Activated B cell treated with CpG ODN at 0.5 μM for 24 hours (primary cell): ENCODE results near the gene FADS1. TPM values are rescaled to one million over a fixed set of nuclear protein-coding genes. Genes with fewer than 3 reads are reported as not detected.

Experiments
- ATAC-seq: fragments of 200-7000 bp; cut with Tn5 transposase; one replicate; pipeline ENCODE4 v1.10.0; 2021; ENCODE audit warnings: low read depth, mild to moderate bottlenecking, moderate library complexity
- CTCF ChIA-PET: fragments of 350-600 bp; sonication (Branson Sonifier 250); formaldehyde crosslinking; loops from one replicate; lab custom pipeline; 2021; ENCODE audit warnings: antibody characterized with exemption; lab: Charles Lee
- POLR2A ChIA-PET: fragments of 350-600 bp; sonication (Branson Sonifier 250); formaldehyde crosslinking; loops from one replicate; lab custom pipeline; 2021; ENCODE audit warnings: antibody characterized with exemption; lab: Charles Lee
- DNase-seq: peaks from one replicate; pipeline ENCODE4 v3.0.0; 2022
- H3K27ac Mint-ChIP-seq: one replicate; pipeline ENCODE4 v1.8.0; 2020; ENCODE audit warnings: mixed read lengths
- H3K27me3 Mint-ChIP-seq: one replicate; pipeline ENCODE4 v1.8.0; 2021; ENCODE audit warnings: mixed read lengths
- H3K36me3 Mint-ChIP-seq: one replicate; pipeline ENCODE4 v1.8.0; 2021; ENCODE audit warnings: low read depth, mixed read lengths
- H3K4me1 Mint-ChIP-seq: one replicate; pipeline ENCODE4 v1.8.0; 2021; ENCODE audit warnings: mixed read lengths
- H3K4me3 Mint-ChIP-seq: one replicate; pipeline ENCODE4 v1.8.0; 2020; ENCODE audit warnings: mild to moderate bottlenecking, mixed read lengths
- H3K9me3 Mint-ChIP-seq: one replicate; pipeline ENCODE4 v1.8.0; 2020; ENCODE audit warnings: mixed read lengths
- intact Hi-C: fragments of 100-400 bp; cut with micrococcal nuclease; formaldehyde crosslinking; loops from one replicate; pipeline ENCODE4 v1.15.1; 2024
- total RNA-seq: library from RNA; stranded (reverse); gene quantifications from 2 replicates; pipeline ENCODE4 v1.2.3, GENCODE V29; 2022
- TF ChIP-seq, protein P1 (sequence below): fragments of 200-600 bp; IDR thresholded peaks from one replicate; pipeline ENCODE4 v1.8.0; 2022; ENCODE audit warnings: antibody characterized with exemption, mild to moderate bottlenecking

FADS1 gene
- total RNA-seq, 1 donor from 2014 or later: 23.3 TPM

DNA sequence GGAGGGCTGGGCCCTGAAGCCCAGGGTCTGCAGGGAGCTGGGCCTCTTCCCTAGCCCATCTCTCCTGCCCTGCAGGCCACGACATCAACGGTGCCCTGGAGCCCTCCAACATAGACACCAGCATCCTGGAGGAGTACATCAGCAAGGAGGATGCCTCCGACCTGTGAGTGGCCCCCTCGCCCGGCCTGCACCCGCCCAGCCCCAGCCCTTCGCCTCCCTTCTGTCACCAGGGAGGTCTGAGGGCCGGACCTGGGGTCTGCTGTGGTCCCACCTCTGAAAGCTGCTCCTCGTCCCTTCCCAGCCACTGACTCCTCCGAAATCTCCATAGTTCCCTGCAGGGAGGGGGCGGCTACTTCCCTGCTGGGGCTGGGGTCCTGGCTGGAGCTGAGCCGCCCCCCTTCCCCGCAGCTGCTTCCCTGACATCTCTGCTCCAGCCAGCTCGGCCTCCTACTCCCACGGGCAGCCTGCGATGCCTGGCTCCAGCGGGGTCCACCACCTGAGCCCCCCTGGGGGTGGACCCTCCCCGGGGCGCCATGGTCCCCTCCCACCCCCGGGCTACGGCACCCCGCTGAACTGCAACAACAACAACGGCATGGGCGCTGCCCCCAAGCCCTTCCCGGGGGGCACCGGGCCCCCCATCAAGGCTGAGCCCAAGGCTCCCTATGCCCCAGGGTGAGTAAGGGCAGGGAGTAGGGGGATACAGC, 51.1 kb downstream of the FADS1 start:
- Mint-ChIP-seq H3K9me3 (no peaks in the 10 kb centered on the region), H3K36me3 (no peaks in the 10 kb centered on the region), H3K27me3 (peaks cover 5% of the 10 kb centered on the region), H3K27ac (no peak overlapping the region), H3K4me1 (no peaks in the 10 kb centered on the region), H3K4me3 (no peak overlapping the region)
- intact Hi-C loops: no loop called here
- ChIA-PET CTCF (interaction anchor here (1.0 kb wide), 1 partner anchor 12 kb away, joined by 3 read pairs; no protein-coding TSS in a partner anchor), POLR2A (no interaction called here)
- ATAC-seq: no peak
- TF ChIP-seq, protein P1, sequence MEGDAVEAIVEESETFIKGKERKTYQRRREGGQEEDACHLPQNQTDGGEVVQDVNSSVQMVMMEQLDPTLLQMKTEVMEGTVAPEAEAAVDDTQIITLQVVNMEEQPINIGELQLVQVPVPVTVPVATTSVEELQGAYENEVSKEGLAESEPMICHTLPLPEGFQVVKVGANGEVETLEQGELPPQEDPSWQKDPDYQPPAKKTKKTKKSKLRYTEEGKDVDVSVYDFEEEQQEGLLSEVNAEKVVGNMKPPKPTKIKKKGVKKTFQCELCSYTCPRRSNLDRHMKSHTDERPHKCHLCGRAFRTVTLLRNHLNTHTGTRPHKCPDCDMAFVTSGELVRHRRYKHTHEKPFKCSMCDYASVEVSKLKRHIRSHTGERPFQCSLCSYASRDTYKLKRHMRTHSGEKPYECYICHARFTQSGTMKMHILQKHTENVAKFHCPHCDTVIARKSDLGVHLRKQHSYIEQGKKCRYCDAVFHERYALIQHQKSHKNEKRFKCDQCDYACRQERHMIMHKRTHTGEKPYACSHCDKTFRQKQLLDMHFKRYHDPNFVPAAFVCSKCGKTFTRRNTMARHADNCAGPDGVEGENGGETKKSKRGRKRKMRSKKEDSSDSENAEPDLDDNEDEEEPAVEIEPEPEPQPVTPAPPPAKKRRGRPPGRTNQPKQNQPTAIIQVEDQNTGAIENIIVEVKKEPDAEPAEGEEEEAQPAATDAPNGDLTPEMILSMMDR: no peak
- DNase-seq: no peak

DNA sequence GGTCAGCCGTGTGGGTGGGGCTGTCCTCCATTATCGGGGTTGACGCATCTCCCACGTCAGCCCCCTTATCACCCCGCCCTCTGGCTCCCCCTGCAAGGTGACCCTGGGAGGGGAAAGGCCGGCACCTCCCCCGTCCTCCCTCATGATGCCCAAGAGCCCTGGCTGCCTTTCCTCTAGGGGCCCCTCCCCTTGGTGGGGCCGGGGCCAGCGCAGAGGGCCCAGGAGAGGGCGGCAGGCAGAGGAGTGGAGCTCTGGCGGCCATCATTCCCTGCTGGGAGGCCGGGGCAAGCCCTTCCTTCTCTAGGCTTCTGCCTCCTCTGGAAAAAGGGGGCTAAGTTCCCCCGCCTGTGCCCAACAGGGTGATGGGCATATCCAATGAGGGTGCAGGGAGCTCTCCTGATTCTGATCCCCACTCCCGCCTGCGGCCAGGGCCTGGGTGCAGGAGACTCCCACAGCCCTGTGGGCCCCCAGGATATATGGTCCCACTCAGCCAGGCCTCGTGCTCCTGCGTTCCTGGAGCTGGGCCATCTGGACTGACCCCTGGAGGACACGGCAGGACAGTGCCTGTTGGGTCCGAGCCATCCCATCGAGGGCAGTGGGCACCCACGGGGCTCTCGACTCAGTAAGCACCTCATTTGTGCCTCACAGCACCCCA, 52.1 kb downstream of the FADS1 start:
- peaks cover 7% of the 10 kb centered on the region for H3K27me3 Mint-ChIP-seq

DNA sequence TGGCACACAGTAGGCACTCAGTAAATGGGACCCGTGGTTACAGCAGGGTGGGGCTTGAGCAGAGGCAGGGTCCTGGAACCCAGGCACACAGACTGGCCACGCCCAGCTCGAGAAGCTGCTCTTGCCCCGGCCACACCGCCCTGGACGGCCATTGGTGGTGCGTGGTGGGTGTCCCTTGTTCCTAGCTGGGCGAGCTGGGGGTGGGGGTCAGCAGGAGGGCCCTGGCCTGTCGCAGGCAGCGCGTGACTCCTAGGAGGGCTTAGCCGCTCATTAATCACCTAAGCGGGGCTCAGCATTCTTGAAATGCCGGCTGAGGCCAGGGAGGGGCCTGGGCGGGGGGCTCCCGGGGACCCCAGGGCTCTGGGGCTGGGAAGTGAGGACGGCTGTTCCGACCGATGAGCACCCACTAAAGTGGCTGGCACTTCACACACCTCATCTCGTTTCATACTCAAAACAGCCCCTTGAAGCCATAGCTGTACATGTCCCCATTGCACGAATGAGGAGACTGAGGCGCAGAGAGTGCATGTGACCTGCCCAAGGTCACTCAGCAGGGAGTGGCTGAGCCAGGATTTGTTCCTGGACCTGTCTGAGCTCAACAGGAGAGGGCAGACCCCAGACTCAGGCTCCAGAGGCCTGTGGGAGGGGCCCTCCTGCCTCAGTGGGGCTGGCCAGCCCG, 52.7 kb downstream of the FADS1 start:
- H3K9me3 Mint-ChIP-seq: no peaks in the 10 kb centered on the region
- POLR2A ChIA-PET: no interaction called here
- CTCF ChIA-PET: no interaction called here
- no peak overlapping the region for H3K4me3 Mint-ChIP-seq
- no peak overlapping the region for H3K27ac Mint-ChIP-seq
- ATAC-seq (no peak), DNase-seq (no peak)
- intact Hi-C loops: no loop called here
- no peaks in the 10 kb centered on the region for H3K36me3 Mint-ChIP-seq
- no peaks in the 10 kb centered on the region for H3K4me1 Mint-ChIP-seq
- H3K27me3 Mint-ChIP-seq: peaks cover 7% of the 10 kb centered on the region
- TF ChIP-seq, protein P1: no peak

More for the DNA sequence above, 52.1 kb downstream of the FADS1 start:
- ChIA-PET CTCF (no interaction called here), POLR2A (no interaction called here)
- intact Hi-C loops: no loop called here
- Mint-ChIP-seq H3K4me3 (no peak overlapping the region), H3K36me3 (no peaks in the 10 kb centered on the region), H3K4me1 (no peaks in the 10 kb centered on the region), H3K27ac (no peak overlapping the region), H3K9me3 (no peaks in the 10 kb centered on the region)
- TF ChIP-seq, protein P1: no peak
- no peak for DNase-seq
- no peak for ATAC-seq

DNA sequence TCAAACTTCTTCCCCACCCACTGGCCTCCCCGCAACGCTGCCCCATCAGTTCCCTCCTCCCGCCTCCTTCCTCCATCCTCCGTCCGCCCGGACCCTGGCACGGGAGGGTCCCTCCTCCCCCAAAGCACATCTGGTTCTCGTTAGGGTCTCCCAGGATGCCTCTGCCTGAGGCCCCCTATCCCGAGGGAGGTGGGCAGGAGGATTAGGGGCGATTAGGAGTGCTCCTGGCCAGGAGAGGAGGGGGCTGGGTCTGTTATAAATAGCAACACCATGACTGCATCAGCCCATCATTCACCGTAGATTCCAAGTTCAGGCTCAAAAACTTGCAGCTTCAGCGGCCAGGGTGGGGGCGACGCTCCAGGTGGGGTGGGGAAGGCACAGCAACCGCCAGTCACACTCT, 54.0 kb downstream of the FADS1 start:
- no peak overlapping the region for H3K27ac Mint-ChIP-seq
- H3K4me3 Mint-ChIP-seq: no peak overlapping the region
- H3K9me3 Mint-ChIP-seq: no peaks in the 10 kb centered on the region
- no peaks in the 10 kb centered on the region for H3K4me1 Mint-ChIP-seq
- ChIA-PET CTCF (no interaction called here), POLR2A (no interaction called here)
- ATAC-seq (no peak), DNase-seq (no peak)
- peaks cover 7% of the 10 kb centered on the region for H3K27me3 Mint-ChIP-seq
- TF ChIP-seq, protein P1: no peak
- intact Hi-C loops: no loop called here
- H3K36me3 Mint-ChIP-seq: no peaks in the 10 kb centered on the region

DNA sequence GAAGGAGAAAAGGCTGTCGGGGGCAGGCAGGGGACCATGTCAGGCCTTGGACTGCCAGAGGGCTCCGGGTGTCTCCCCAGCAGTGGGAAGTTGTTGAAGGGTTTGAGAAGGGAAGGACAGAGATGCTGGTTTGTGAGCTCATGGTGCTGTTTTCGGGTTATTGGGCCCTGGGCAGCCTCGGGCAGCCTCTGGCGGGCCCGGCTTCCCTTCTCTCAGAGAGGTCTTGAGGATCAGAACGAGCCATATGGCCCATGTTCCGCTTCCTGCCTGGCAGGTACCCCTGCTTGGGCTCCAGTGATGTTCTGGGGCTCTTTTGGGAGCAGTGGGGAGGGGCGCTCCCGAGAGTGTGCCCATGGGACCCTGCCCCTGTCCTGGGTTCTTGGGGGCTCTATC, 54.6 kb downstream of the FADS1 start:
- intact Hi-C loops: no loop called here
- Mint-ChIP-seq H3K36me3 (no peaks in the 10 kb centered on the region), H3K4me3 (no peak overlapping the region), H3K4me1 (peaks cover under 1% of the 10 kb centered on the region), H3K9me3 (no peaks in the 10 kb centered on the region), H3K27me3 (peaks cover 7% of the 10 kb centered on the region), H3K27ac (no peak overlapping the region)
- DNase-seq (no peak), ATAC-seq (no peak)
- TF ChIP-seq, protein P1: no peak
- POLR2A ChIA-PET: no interaction called here
- CTCF ChIA-PET: no interaction called here
